Smooth muscle cell (in vitro differentiated cells): Measurements from ENCODE around the gene ARL6IP6. TPM values are rescaled to one million over a fixed set of nuclear protein-coding genes. Genes with fewer than 3 reads are reported as not detected.

Source experiments
- DNase-seq: peaks from one replicate; lab custom pipeline; 2025; ENCODE audit not compliant: unreplicated experiment; lab: John Stamatoyannopoulos, UW
- H2AFZ ChIP-seq: fragments of 200-600 bp; sonication (generic); 2 replicates; pipeline ENCODE4 v1.6.0; 2016; ENCODE audit warnings: antibody characterized with exemption, low read depth, mild to moderate bottlenecking
- H3F3A ChIP-seq: fragments of 200-600 bp; sonication (generic); 2 replicates; pipeline ENCODE4 v1.6.0; 2017; ENCODE audit warnings: antibody characterized with exemption, low read depth
- H3K27ac ChIP-seq: fragments of 200-600 bp; sonication (generic); 2 replicates; pipeline ENCODE4 v1.5.1; 2016; ENCODE audit warnings: low read depth, mild to moderate bottlenecking
- H3K27me3 ChIP-seq: fragments of 200-600 bp; sonication (generic); 2 replicates; pipeline ENCODE4 v1.6.1; 2016; ENCODE audit warnings: low read depth, mild to moderate bottlenecking
- H3K36me3 ChIP-seq: fragments of 200-600 bp; sonication (generic); 2 replicates; pipeline ENCODE4 v1.5.1; 2016; ENCODE audit warnings: low read depth
- H3K4me1 ChIP-seq: fragments of 200-600 bp; sonication (generic); 2 replicates; pipeline ENCODE4 v1.5.1; 2016; ENCODE audit warnings: low read depth
- H3K4me2 ChIP-seq: fragments of 200-600 bp; sonication (generic); 2 replicates; pipeline ENCODE4 v1.6.0; 2016; ENCODE audit warnings: mild to moderate bottlenecking
- H3K4me3 ChIP-seq: fragments of 200-600 bp; sonication (generic); 2 replicates; pipeline ENCODE4 v1.5.1; 2016; ENCODE audit warnings: mild to moderate bottlenecking
- H3K79me2 ChIP-seq: fragments of 200-600 bp; sonication (generic); 2 replicates; pipeline ENCODE4 v1.6.0; 2016; ENCODE audit warnings: low read depth, mild to moderate bottlenecking
- H3K9ac ChIP-seq: fragments of 200-600 bp; sonication (generic); 2 replicates; pipeline ENCODE4 v1.6.0; 2016; ENCODE audit warnings: low read depth
- H3K9me3 ChIP-seq: fragments of 200-600 bp; sonication (generic); replicated peaks from 2 replicates; pipeline ENCODE4 v1.5.1; 2016; ENCODE audit warnings: low read depth
- H4K20me1 ChIP-seq: fragments of 200-600 bp; sonication (generic); 2 replicates; pipeline ENCODE4 v1.6.0; 2016; ENCODE audit warnings: low read depth
- CTCF ChIP-seq: fragments of 200-600 bp; sonication (generic); IDR thresholded peaks from 2 replicates; pipeline ENCODE4 v1.5.1; 2017; ENCODE audit warnings: borderline replicate concordance, mild to moderate bottlenecking, antibody characterized with exemption; ENCODE audit not compliant: insufficient read depth, poor library complexity, severe bottlenecking
- WGBS: methylation state at CpG from one replicate; pipeline ENCODE4 v1.1.7; 2016; ENCODE audit warnings: low lambda C conversion rate; 5-methylcytosine and 5-hydroxymethylcytosine counted together
- polyA plus RNA-seq: library from polyadenylated mRNA; unstranded; fragments of >200 nt; fragmentation: Nextera tagmentation; extraction: Ambion mirVana; gene quantifications from 2 replicates; pipeline ENCODE4 v1.2.1, GENCODE V29; 2016
- total RNA-seq: library from RNA; depleted of rRNA; stranded (reverse); fragments of >200 nt; gene quantifications from 2 replicates; pipeline ENCODE4 v1.2.3, GENCODE V29; 2014

Gene ARL6IP6
- total and polyA plus RNA-seq, 2 experiments from 2014 or later, result 28.5 to 51.1 TPM

GRCh38 chr2:152804687-152805408 lies 86.4 kb downstream of the ARL6IP6 start:
- 99% methylated on average over 25 of the region's 29 CpGs for WGBS
- H3K9ac ChIP-seq, result no peak overlapping the region
- no peak for TF ChIP-seq CTCF
- no peak overlapping the region for H3K27ac ChIP-seq
- H3K36me3 ChIP-seq, result no peaks in the 10 kb centered on the region
- H3K4me2 ChIP-seq, result no peak overlapping the region
- no peaks in the 10 kb centered on the region for H3K79me2 ChIP-seq
- no peaks in the 10 kb centered on the region for H4K20me1 ChIP-seq
- no peaks in the 10 kb centered on the region for H3F3A ChIP-seq
- H3K9me3 ChIP-seq, result no peaks in the 10 kb centered on the region
- no peak for DNase-seq
- no peak overlapping the region for H2AFZ ChIP-seq
- H3K4me1 ChIP-seq, result no peaks in the 10 kb centered on the region
- no peaks in the 10 kb centered on the region for H3K27me3 ChIP-seq
- no peak overlapping the region for H3K4me3 ChIP-seq

- Histone ChIP-seq H3K4me3 (no peak overlapping the region), H3K4me1 (peaks cover 12% of the 10 kb centered on the region), H3K36me3 (no peaks in the 10 kb centered on the region), H3K9ac (no peak overlapping the region), H3F3A (no peaks in the 10 kb centered on the region), H3K27me3 (no peaks in the 10 kb centered on the region), H2AFZ (no peak overlapping the region), H3K9me3 (peaks cover 5% of the 10 kb centered on the region), H3K27ac (no peak overlapping the region), H3K4me2 (no peak overlapping the region), H3K79me2 (no peaks in the 10 kb centered on the region), H4K20me1 (no peaks in the 10 kb centered on the region)
- WGBS, result 92% methylated on average over 3 of the region's 3 CpGs
- no peak for TF ChIP-seq CTCF
- DNase-seq, result no peak
Observed at GRCh38 chr2:152811916-152812315, 93.5 kb downstream of the ARL6IP6 start.

Other genes starting within 250 kb of the ARL6IP6 start
- 109 and 117 TPM in 2 replicates for gene PRPF40A, start 1.2 kb upstream of the ARL6IP6 start, total RNA-seq
- 93.4 and 104 TPM in 2 replicates for gene PRPF40A, start 1.2 kb upstream of the ARL6IP6 start, polyA plus RNA-seq